Ramos (cell line): ENCODE measurements around the gene SLC18A2.

Experiments used
- in situ Hi-C: fragments of 300-500 bp; cut with MboI; formaldehyde crosslinking; loops from one replicate; pipeline ENCODE4 v1.14.3; 2022; ENCODE audit warnings: low sequenced_read_pairs; ENCODE audit not compliant: unreplicated experiment

SLC18A2 gene

DNA sequence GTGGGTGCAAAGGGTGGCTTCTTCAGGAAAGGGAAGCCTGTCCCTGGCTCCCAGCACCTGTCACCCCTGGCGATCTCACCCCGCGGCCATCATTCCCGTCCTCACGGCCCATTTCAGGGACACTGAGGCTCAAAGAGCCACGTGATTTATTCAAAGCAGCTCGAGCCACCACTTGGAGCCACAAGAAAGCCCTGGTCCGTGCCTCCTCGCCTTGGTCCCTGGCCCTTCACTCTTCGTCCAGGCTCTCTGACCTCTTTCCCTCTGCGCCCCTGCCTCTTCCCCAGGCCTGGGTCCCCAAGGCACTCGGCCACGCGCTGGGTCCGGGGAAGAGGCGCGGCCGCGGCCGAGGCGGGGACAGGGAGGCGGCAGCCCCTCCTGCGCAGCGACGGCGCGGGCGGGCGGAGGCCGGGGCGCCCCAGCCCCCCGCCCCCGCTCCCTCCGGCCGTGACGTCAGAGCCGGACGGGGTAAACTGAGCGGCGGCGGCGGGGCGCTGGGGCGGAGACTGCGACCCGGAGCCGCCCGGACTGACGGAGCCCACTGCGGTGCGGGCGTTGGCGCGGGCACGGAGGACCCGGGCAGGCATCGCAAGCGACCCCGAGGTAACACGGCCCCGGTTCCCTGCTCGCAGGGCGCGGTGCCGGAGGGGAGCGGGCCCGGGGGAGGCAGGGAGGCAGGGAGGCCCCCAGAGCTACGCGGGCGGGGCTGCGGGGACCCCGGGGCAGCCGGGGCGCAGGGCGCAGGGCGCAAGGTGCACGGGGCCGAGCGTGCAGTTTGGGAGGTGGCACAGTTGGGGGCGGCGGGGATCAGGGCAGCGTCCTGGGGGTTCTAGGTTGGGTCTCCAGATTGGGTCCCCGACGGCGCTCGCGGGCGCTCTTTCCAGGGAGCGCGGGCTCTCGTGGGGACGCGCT lies at the start of gene SLC18A2:
TSS of gene SLC18A2 (plus strand) at position 494 of the 909 bp plus-strand sequence. CDS start 580 bp downstream, outside the sequence.
- in situ Hi-C loops: no loop called here

DNA sequence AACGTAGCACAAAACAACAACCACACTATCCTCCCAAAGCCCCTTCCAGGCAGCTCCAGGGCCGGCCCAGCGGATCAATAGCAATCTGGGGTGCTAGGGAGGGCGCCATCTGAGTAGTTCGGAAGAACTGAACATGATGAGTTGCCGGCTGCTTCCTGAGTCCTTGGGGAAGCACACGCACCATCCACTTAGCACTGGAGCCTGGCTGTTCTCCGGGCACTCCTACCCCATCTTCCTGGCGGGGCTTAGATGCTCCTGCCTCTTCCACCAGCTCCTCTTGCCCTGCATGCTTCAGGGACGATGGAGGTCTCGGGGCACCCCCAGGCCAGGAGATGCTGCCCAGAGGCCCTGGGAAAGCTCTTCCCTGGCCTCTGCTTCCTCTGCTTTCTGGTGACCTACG lies 43.7 kb upstream of the SLC18A2 start, which contains the start of gene KCNK18:
TSS of gene KCNK18 (plus strand) at position 301 of the 400 bp plus-strand sequence. CDS start at position 301, 0 bp downstream.
- in situ Hi-C loops: no loop called here

DNA sequence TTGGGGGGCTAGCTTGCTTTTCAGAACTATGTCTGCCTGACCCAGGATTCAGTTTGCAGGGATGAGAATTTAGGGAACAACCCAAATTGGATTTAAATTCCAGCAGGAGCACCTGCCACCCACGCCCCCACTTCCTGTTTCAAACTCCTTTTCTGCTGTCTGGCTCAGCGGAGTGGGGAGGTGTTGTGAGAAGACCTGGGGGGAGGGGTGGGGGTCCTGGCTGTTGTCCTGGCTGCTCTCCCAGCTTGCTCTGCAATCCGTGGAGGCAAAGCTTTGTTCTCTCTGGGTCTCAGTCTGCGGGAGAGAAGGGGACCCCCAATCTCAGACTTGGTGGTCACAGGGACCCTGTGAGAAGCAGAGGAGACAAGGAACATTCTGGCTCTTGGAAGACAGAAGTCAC lies 42.8 kb upstream of the SLC18A2 start:
- in situ Hi-C loops: no loop called here

DNA sequence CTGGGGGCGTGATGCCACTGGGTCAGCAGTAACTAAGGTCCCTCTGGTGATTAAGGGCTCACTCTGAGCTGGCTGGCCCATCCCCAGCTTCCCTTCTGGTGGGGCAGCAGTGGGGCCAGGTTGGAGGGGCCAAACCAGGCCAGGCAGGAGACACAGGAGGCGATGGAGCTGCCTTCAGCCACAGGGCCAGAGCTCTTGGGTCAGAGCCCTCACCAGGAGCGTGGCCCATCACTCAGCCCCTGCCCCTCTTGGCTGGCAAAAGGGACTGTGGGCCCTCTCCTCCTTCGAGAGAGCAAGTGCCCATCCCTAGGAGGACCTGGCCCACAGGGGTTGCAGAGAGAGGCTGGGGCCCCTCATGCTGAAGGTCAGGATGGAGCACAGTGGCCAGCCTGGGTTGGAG lies 39.1 kb upstream of the SLC18A2 start:
- in situ Hi-C loops: loop anchor here (25.0 kb wide), 1 partner anchor 1035 kb away; no protein-coding TSS in a partner anchor

DNA sequence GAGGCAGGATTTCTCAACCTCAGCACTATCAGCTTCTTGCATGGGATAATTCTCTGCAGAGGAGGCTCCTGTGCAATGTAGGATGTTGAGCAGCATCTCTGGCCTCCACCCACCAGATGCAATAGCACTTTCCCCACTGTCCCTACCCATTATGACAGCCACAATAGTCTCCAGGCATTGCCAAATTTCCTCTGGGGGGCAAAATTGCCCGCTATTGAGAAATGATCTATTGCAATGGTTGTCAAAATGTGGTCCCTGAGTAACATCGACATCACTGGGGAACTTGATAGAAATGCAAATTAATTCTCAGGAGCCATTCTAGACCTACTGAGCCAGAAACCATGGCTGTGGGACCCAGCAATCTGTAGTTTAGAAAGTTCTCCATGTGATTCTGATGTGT lies 36.6 kb upstream of the SLC18A2 start:
- in situ Hi-C loops: loop anchor here (25.0 kb wide), 1 partner anchor 1033 kb away; no protein-coding TSS in a partner anchor

DNA sequence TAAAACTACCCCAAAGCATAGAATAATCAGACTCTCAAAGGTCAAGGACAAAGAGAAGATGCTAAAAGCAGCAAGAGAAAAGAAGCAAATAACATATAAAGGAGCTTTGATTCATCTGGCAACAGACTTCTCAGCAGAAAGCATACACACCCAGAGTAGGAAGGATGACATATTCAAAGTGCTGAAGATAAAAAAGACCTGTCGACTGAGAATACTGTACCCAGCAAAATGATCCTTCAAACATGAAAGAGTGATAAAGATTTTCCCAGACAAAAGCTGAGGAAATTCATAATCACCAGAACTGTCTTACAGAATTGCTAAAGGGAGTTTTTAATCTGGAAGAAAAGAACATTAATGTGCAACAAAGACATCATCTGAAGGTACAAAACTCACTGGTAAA lies 28.7 kb upstream of the SLC18A2 start:
- in situ Hi-C loops: loop anchor here (25.0 kb wide), 1 partner anchor 1025 kb away; no protein-coding TSS in a partner anchor

DNA sequence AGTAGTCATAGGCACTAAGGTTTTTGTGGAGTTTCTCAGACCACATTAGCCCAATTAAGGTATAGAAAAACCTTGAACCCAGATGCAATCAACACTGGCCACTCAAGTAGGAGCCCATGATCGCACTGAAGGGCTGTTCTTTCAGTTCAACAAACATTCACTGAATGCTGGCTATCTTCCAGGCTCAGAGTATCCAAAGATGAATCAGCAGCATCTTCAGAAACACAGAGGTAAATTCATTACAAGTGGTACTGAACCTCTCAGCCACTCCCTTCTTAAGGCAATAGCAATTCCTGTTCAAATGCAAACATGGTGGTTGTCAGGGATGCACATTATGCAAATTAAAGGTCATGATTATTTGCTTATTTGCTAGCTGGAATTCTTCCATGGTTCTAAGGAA lies 26.5 kb upstream of the SLC18A2 start:
- in situ Hi-C loops: loop anchor here (25.0 kb wide), 1 partner anchor 1023 kb away; no protein-coding TSS in a partner anchor

DNA sequence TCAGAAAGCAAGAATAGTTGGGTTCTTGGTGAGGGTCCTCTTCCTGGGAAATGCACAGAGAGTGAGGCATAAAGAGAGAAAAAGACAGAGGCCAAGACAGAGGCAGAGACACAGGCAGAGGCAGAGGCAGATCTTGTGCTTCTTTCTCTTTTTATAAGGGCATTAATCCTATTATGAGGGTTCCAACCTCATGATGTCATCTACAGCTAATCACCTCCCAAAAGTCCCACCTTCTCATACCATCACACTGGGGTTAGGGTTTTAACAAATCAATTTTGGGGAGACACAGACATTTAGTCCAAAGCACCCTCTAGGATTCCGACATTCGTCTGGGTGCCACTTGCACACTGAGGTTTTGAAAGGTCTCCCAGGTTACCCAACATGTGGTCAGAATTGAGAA lies 25.8 kb upstream of the SLC18A2 start:
- in situ Hi-C loops: loop anchor here (25.0 kb wide), 1 partner anchor 1022 kb away; no protein-coding TSS in a partner anchor

DNA sequence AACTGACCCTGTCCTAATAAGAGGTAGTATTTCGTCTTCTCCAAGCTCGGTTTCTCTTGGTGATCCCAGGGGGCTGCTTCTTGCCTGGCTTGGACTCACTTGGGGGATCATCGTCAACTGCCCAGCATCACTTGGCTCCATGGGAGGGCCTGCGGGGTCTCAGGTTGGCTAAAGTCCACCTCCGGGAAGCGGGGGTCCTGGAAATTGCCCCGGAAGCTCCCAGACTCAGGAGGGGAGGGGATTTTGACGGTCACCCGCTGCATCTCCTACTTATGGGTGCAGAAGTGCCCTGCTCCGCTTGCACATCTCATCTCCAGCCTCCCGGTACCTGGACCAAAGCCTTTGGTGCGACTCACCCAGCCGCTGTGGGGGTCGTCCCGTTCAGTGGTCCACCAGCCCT lies 24.9 kb upstream of the SLC18A2 start:
- in situ Hi-C loops: loop anchor here (25.0 kb wide), 1 partner anchor 1021 kb away; no protein-coding TSS in a partner anchor

DNA sequence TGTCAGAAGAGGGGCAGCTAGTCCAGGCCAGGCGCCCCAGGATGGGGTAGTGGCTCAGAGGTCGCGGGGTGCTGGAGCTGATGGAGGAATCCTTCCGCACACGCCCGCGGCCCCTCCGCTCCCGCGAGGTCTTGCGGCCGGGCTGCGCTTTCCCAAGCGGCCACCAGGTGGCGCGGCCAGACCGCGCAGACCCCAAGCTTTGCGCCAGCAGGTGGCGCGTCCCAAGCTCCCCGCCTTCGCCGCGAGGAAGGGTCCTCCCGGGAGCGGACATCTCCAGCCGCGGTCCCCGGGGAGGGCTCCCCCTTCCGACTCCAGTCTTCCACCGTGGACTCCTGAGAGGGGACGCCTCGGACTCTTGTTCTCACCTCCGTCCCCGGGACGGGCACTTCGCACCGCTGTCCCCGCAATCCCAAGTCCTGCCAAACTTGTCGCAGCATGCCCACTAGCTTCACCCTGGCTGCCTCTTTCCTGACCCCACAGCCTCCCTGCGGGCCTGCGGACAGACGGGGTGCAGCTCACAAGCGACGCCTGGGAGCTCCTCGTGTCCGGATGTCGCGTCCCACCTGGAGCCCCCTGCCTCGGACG lies 24.2 kb upstream of the SLC18A2 start:
- in situ Hi-C loops: loop anchor here (25.0 kb wide), 1 partner anchor 1021 kb away; no protein-coding TSS in a partner anchor

DNA sequence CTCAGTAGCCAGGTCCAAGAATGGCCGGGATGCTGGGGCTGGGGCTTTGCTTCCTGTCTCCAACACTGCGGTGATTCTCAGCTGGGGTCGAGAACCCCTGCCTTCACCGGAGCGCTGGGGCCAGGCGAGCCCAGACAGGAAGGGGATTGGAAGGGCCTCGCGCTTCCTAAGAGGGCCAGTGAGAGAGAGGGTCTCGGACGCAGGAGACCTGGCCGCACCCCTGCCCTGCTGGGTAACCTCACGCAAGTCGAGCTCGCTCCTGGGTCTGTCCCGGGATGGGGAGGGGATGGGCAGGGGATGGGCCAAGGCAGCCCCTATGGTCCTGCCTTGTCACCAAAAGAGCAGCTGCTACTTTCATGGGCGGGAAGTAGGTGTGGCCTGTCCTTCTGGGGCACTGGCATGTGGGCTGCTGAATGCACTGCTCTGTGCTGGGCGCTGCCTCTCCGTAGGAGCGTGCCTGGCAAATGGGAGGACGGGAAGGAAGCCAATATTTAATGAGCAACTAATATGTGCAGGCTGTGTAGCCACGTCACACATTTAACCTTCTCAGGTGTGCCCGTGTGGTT lies 23.6 kb upstream of the SLC18A2 start:
- in situ Hi-C loops: loop anchor here (25.0 kb wide), 1 partner anchor 1020 kb away; no protein-coding TSS in a partner anchor

DNA sequence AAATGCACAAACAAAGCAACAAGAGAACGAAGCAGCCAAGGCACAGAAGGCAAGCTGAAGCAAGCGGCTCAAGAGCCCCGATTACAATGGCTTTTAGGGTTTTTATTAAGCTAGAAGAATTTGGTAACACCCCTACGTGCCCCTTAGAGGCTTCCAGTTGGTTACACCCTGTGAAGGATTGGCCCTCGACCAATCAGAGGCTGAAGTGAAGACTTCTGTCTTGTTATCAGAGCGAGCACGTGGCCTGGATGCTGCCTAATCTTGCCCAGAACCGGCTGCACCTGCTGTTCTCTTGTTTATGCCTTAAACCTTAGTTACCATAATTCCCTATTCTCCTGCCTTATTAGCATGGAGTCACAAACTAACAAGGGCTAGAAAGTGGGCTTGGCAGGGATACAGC lies 22.3 kb upstream of the SLC18A2 start:
- in situ Hi-C loops: loop anchor here (25.0 kb wide), 1 partner anchor 1019 kb away; no protein-coding TSS in a partner anchor

DNA sequence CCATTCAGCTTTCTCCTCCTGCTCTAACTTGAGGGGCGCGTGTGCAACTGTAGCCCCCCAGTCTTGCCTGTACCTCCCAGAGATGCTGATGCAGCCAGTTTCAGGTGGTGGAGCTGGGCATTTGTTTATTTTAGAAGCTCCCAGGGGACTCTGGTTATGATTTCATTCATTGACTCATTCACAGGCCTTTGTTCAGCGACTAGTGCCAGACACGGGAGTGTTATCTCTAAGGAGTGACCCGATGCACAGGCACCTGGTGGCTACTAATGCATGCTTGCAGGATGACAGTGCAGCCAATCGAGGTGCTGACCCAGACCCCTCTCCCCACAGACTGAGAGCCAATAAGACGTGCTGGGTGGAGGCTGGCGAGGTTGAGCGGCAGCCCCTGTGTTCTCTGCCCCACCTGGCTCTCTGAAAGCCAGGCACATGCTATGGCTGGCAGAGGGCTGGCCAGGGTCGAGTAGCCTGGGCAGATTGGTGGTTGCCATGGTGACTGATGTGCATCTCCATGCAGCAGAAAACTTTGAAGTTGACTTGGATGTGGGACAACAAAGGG lies 19.7 kb upstream of the SLC18A2 start:
- in situ Hi-C loops: loop anchor here (25.0 kb wide), 1 partner anchor 1016 kb away; no protein-coding TSS in a partner anchor

DNA sequence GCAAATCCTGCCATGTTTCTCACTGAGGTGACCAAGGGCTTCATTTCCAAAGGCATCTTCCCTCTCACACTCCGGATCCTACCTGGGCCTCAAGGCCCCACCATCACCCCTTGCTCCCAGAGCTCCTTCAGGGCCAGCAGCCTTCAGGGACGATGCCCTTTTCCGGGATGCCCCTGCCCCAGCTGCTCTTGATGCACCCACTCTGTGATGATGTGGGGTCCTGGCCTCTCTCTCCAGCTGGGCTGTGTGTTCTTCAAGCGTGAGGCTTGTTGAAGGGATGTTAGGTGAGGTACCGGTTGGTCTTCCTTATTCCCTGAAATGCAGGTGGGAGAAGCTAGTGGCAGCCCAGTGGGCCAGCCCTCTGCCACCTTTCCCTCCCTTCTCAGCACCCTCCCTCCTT lies 18.4 kb upstream of the SLC18A2 start:
- in situ Hi-C loops: loop anchor here (25.0 kb wide), 1 partner anchor 1015 kb away; no protein-coding TSS in a partner anchor

DNA sequence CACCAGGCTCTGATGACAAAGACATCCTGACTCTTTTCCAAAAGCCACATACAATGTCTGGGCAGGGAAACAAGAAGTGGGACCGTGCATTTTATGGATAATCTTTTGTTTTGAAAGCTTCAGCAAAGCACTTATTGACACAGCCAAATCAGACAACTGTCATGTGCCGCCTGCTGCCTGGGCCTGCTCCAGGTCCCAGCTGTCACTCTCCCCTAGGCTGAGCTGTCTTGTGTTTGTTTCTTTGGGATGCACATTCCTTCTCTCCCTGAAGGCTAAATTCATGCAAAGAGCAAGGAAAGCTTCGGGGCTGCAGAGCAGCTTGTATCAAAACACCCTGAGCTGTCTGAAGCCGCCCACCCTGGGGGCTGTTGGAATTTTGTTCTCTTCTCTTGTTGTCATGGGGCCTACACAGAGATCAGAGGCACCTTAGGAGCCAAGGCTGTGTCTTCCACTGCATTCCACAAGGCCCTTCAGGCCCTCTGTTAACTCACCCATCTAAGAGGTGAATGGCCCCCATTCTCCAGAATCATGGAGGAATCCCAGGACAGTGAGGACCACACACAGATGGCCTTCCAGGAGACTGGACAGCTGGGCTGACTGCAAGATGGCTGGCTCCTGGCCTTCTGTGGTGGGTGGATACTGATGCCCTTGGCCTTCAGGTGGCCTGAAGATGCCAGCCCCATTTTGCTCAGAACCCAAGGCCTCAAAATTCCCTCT lies 17.8 kb upstream of the SLC18A2 start:
- in situ Hi-C loops: loop anchor here (25.0 kb wide), 1 partner anchor 1014 kb away; no protein-coding TSS in a partner anchor

DNA sequence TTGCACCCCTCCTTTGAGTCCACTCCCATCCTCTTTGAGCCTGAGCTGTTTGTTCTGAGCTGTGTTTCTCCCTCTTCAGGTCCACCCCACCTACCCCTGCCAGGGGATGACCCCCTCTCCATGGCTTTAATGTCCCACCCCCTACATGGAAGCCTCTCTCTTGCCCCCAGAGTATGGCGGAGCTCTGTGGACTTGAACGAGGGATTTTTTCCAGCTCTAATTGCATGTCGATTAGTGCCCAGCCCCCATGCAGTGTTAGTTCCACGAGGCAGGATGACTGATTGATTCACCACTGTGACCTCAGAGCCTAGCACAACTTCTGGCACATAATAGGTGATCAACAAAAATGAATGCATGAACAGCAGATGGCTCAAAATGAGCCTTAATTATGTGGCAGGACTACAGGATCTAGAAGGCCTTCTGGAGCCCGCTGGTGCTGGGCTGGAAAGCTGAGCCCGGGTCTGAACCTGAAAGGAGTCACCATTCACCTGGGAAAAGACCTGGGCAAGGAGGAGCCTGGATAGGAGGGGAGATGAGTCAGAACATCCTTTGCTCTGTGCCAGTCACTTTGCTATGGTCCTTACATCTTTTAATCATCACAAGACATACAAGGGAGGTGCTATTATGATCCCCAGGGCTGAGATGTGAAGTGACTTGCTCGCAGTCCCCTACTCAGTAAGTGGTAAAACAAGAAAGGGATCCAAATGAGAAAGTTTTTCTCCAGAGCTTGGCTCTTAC lies 17.1 kb upstream of the SLC18A2 start:
- in situ Hi-C loops: loop anchor here (25.0 kb wide), 1 partner anchor 1013 kb away; no protein-coding TSS in a partner anchor

DNA sequence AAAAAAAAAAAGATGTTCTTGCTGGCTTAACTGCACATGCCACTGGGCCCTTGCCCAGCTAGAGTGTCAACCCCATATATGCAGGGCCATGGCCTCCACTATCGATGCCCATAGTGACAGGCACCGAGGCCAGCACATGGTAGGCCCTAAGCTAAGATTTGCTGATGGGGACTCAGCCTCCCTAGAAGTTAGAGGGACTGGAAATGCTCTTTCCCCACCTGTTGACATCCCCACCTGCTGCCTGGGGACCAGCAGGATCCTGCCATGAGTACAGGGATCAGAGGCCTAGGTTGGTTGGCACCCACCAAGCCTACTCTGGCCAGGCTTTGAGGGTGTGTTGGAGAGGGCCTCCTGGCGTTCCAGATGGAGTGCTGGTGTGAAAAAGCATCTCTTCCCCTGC lies 16.0 kb upstream of the SLC18A2 start:
- in situ Hi-C loops: loop anchor here (25.0 kb wide), 1 partner anchor 1012 kb away; no protein-coding TSS in a partner anchor

DNA sequence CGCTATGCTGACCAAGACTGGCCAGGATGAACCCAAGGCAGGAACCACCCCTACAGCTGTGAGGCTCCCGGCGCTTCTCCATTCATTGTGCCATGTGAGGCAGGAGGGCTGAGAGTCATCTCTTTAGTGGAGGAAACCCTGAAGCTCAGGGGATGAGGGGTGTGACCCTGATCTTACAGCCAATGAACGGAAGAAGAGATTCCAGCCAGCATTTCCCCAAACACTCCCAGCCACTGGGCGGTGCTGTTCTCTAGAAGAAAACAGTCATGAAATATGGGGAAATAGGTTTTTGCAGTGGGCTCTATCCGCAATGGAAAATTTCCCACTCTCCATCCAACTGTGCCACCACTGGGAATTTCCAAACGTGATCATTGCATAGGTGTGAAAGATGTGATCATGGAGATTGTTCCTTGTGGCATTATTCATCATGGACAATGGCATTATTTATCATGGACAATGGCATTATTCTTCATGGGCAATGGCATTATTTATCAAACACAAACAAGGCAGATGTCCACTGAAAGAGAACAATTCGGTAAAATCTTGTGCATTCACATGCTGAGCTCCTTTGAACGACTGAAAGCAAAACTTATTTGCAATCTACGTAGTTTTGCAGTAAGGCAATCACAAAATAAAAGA lies 14.0 kb upstream of the SLC18A2 start:
- in situ Hi-C loops: no loop called here
